Fibroblast of skin of left quadriceps (primary cell): ENCODE measurements around the gene NANOS2.
"Not testable (repeated sequence)": the region's sequence is repeated elsewhere in the genome, so short reads cannot be mapped to it uniquely, and the experiment has no call there.

Source experiments
- DNase-seq, 2 experiments: peaks; one replicate each; pipeline ENCODE4 v3.0.0-alpha.2; 2013; ENCODE audit warnings: low read depth in 2 of 2

NANOS2 gene

GRCh38 chr19:45895983-45896599 lies 18.5 kb downstream of the NANOS2 start:
- DNase-seq: not testable (repeated sequence)

- no peak for DNase-seq
Observed at GRCh38 chr19:45895519-45895972, 19.0 kb downstream of the NANOS2 start.

- no peak for DNase-seq
Observed at GRCh38 chr19:45890877-45891276, 23.7 kb downstream of the NANOS2 start.

GRCh38 chr19:45889210-45889885 lies 25.2 kb downstream of the NANOS2 start:
- no peak for DNase-seq

GRCh38 chr19:45887200-45887710 lies 27.3 kb downstream of the NANOS2 start:
- DNase-seq: no peak

GRCh38 chr19:45886427-45887199 lies 28.0 kb downstream of the NANOS2 start:
- DNase-seq: peak; percentile 87 to 88

GRCh38 chr19:45885556-45886426 lies 28.8 kb downstream of the NANOS2 start, which contains the start of gene IRF2BP1:
Gene IRF2BP1, minus strand, starts transcription at chr19:45886141. Its CDS starts 367 bp downstream, at chr19:45885774.
- DNase-seq: peak; percentile 82 to 84

- no peak for DNase-seq
Observed at GRCh38 chr19:45884682-45885555, 29.7 kb downstream of the NANOS2 start.

- no peak for DNase-seq
Observed at GRCh38 chr19:45883881-45884681, 30.5 kb downstream of the NANOS2 start.

GRCh38 chr19:45883586-45883880 lies 31.0 kb downstream of the NANOS2 start:
- no peak for DNase-seq

- peak; percentile 51 to 60 for DNase-seq
Observed at GRCh38 chr19:45882652-45883585, 31.7 kb downstream of the NANOS2 start.

- DNase-seq: no peak
Observed at GRCh38 chr19:45881909-45882528, 32.6 kb downstream of the NANOS2 start.

- DNase-seq: no peak
Observed at GRCh38 chr19:45881082-45881908, 33.3 kb downstream of the NANOS2 start.

GRCh38 chr19:45879971-45880370 lies 34.6 kb downstream of the NANOS2 start:
- no peak for DNase-seq

GRCh38 chr19:45879055-45879454 lies 35.5 kb downstream of the NANOS2 start:
- DNase-seq: no peak

- DNase-seq: no peak
Observed at GRCh38 chr19:45878043-45878794, 36.4 kb downstream of the NANOS2 start.
